GM21737 (cell line): ENCODE results near the gene RBM38.
A peak's percentile ranks its signal among the peaks of the same experiment; 100 is the strongest.

Experiments used
- ATAC-seq: cut with Tn5 transposase; IDR thresholded peaks from one replicate; pipeline ENCODE4 v1.9.1; 2021; ENCODE audit warnings: mild to moderate bottlenecking, moderate library complexity; ENCODE audit not compliant: unreplicated experiment

The RBM38 gene

DNA sequence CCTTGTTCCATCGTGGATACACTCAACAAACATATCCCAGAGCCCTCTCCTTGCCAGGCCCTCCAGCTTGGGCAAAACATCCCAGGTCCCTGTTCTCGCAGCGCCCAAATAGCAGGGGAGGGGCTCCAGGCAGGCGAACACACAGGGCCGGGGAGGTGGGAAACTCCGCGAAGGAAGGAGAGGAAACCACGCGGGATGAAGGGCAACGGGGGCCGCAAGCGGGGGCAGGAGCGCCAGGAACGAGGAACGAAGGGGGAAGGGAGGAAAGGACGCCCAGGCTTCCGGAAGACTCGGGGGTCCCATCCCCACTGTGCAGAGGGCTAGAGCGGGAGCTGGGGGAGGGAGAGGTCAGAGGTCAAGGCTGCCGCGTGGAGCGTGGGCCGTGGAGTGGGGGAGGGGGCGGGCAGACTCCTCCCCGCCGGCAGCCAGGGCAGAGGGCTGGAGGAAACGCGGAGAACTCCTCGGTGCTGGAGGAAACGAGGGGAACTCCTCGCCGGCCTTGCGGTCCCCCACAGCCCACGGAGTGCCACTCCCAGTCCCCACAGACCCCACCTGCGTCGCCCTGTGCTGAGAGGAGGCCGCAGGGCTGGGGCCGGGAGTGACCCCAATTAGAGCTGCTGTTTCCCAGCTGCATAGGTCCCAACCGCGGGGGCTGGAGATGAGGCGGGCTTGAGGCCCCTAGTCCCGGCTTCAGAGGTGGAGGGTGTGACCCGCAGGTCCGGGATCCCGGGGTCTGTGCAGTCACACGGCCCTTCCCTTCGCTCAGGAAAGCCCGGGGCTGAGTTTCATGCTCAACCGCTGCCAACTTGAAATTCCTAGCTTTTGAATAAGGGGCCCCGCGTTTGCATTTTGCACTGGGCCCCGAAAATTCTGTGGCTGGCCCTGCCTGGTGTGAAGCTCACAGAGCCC is 1.2 kb upstream of the RBM38 start:
- no peak for ATAC-seq

DNA sequence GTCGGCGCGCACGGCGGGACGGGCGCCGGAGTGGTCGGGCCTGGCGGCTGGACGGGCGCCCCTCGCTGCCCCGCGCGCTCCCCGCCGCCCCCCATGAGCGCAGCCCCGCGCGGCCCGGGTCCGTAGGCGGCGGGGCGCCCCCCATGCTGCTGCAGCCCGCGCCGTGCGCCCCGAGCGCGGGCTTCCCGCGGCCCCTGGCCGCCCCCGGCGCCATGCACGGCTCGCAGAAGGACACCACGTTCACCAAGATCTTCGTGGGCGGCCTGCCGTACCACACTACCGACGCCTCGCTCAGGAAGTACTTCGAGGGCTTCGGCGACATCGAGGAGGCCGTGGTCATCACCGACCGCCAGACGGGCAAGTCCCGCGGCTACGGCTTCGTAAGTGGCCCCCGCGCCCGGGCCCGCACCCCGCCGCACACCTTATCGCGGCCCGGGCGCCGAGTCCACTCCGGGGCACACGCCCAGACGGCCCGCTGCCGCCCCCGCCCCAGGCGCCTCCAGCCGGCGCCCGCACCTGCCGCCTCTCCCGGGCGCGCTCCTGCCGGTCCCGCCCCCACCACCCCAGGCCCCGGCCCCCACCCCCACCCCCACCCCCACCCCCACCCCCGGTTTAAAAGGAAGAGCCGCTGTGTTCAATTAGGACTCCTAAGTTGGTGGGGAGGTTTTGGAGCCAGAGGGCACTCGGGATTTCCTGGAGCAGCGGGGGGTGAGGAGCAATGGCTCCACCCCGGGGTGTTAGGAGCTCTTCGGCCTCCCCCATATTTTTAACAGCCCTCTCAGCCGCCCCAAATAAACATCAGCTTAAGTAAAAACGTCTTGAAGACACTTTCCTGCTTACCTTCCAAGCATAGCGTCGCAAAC is 474 bp downstream of the RBM38 start:
- ATAC-seq, result peak; percentile 11

DNA sequence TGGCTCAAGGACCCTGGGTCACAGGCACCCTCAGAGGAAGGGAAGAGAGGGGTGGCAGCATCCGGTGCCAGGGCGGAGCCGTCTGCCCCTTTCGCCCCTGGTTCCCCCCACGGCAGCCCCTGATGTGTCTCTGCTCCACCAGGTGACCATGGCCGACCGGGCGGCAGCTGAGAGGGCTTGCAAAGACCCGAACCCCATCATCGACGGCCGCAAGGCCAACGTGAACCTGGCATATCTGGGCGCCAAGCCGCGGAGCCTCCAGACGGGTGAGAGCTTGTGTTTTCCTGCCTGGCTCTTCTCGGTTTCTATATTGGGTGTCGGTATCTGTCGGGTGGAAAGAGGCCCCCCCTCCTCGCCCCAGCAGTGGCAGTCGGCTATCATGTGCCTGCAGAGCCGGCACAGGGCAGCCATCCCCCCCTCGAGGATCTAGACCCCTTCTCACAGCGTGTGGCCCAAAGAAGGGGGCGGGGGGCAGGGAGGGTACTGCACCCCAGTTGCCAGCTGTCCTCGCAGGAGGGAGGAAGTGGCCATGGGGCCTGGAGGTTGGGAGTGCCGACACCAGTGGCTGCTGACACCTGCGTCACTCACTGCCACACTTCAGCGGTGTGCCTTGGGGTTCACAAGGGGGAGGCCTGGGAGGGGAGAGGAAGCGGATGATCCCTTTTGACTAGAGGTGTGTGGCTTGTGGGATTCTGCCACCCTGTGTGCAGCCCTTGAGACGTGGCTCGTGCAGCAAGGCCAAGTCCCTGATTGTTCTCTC is 1.5 kb downstream of the RBM38 start:
- no peak for ATAC-seq

DNA sequence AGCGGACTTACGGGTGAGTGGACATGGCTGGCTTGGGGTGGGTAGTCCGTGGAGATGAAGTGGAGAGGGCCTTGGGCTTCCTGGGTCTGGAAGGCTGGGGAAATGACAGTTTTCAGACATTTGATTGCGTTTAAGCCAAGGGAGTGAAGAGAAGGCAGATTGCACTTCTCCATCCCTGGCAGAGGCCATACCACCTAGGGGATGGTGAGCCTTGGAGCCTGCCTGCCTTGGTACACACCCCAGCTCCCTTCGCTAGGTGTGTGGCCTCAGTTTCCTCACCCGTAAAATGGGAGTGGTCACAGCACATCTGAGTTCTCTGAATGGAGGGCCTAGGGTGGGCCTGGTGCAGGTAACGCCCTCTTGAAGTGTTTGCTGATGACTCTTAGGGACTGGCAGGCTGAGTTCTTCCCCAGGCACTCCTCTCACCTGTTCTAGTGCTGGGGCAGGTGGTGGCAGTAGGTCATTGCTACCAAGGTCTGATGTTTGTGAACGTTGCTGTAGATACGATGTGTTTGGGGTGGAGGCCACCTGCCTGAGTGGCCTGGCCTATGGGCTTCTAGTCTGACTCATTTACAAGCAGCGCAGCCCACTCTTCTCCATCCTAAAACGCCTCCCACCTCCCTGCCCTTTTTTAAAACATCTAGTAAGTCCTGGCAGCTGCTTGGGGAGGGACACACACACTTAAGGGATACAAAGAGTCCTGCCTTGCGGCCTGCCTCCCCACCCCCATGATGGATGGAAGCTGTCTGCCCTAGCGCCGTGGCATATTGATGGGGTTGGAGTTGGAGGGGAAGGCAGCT is 2.3 kb downstream of the RBM38 start:
- no peak for ATAC-seq

DNA sequence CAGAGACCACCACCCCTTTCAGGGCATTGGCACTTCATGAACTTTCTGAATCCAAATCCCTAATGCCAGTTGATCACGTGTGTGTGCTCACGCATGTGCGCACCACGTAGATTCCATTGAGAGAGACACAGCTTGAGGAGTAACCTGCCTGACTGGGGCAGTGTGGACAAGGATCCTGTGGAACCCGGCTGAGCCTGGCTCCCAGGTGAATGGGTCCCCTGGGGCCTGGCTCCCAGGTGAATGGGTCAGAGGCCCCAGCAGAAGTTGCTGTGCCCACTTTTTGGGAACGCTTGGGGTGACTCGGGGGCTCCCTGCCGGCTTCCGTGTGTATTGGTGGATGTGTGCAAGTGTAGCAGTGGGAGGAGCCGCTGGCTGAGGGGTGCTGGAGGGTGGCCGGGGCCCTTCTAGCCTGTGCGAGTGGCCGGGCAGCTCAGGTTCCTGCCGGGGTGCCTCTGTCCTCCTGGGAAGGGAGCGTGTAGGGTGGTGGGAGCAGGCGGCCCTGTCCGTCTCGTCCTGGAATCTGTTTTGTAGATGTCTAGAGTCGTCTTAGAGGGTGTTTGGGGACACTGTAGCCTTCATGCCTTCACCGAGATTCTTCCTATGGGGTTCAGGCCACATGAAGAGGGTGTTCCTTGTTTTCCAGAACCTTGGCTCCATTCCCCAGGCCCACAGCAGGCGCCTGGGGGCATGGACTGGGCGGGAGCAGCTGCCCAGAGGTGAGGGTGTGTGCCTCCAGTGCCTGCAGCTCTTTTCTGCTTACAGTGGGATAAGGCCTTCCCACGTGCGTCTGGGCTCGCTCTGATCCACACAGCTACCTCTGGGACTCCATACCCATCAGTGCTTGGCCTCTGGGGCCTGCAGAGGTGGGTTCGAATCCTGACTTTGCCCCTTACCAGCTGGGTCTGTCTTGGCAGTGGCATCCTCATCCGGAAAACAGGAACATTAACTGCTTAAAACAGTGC is 3.2 kb downstream of the RBM38 start:
- no peak for ATAC-seq

DNA sequence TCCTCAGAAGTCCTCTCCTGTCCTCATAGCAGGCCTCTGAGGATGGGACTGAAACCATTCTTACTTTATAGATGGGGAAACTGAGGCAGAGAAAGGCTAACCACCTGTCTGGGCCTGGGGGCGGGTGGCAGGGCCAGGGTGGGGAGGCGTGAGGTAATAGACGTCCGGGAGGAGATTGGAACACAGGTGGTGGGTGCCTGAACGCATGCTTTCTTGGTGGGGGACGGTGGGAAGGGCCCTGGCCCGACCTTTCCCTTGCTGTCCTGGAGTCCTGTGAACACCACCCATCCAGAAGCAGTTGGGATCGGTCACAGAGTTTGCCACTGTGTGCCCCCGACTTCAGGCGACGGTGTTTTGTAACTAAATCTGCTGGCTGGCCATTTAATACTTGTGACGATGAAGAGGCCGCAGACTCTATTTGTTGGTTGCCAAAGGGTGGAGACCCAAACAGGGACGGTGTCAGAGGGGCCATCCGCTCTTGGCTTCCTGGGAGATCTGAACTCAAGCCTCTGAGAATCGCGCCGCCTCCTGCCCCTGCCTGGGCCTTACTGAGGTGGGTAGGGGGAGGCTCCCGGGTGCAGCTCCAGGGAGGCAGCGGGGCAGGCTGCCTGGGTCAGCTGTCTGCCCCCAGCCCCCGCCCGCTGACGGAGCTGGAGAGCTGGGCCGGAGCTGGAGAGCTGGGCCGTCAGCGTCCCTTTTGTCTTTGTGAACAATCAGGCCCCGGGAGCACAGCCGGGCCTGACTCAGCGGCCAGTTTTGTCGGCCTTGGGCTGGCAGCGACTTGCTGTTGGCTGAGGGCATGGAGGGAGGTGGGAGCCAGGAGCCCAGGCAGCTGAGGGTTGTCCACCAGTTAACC is 4.1 kb downstream of the RBM38 start:
- no peak for ATAC-seq

DNA sequence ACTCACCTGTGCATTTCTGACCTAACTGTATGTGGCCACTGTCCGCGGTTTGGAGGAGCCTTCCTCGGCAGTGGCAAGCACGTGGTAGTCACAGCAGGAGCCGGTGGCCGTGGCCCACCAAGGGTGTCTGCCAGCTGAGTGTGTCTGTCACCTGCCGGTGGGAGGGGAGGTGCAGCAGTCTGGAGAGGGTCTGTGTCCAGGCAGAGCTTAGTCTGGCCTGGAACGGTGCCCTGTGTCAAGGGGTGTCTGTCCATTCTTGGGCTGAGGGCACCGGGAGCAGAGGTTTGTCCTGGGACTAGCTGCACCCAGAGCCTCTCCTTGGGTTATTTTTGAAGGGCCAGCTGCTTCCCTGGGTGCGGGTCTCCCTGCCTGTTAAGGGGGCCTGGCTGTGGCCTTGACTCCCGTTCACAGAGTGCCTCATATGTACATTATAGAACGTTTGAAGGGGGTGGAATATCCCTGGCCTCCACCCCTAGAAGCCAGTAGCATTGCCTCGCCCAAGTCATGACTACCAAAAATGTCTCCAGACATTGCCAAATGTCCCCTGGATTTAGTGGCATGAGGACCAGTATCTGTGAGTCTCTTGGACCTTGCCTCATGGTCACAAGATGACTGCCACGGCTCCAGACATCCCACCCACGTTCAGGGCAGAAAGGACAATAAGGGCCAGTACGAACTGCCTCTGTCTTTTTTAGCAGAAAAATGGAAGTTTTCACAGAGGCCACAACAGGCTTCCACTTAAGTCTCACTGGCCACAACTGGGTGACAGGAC is 5.2 kb downstream of the RBM38 start:
- no peak for ATAC-seq

DNA sequence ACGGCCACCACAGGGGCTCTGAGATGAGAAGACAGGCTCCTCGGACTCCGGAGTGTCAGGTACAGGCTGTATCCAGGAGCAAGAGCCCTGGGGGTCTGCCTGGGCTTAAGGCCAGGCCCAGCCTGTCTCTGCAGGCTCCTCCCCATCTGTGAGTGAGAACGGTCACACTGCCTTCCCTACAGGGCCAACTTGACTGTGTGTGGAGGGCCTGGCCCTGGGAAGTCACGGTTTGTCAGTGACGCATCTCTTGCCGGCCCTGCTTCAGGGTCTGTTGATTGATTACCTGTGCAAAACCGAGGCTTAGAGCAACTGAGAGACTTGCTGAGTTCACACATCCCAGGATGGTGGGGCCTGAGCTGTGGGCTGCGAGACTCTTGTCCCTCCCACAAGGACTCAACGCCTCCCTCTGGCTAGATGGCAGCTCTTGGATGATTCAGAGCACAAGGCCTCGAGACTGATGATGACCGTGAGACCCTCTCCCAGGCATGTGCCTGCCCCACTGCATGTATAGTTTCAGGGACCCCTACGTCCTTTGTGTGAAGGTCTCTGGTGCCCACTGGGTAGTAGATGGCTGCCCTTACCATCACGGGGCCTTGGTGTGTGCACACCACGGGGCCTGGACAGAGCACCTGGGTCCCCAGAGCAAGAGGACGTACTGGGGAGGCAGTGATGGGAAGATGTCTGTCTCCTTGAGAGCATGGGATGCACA is 5.9 kb downstream of the RBM38 start:
- no peak for ATAC-seq

DNA sequence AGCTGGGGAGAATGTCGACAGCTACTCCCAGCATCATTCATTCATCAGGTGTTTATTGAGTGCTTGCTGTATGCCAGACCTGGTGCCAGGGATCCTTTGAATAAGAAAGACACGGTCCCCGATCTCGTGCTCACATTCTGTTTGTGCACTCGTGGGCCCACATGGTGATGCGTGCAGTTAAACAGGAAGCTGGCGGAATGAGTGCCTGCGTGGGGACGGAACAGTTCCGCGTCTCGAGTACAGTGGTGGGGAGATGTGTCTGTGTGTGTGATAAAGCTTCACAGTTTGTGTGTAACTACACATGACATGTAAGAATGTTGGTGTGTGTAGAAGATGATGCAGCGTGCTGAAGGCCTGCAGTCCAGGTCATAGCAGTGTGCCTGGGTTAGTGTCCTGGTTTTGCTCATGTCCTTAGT is 6.5 kb downstream of the RBM38 start:
- peak; percentile 2 for ATAC-seq

DNA sequence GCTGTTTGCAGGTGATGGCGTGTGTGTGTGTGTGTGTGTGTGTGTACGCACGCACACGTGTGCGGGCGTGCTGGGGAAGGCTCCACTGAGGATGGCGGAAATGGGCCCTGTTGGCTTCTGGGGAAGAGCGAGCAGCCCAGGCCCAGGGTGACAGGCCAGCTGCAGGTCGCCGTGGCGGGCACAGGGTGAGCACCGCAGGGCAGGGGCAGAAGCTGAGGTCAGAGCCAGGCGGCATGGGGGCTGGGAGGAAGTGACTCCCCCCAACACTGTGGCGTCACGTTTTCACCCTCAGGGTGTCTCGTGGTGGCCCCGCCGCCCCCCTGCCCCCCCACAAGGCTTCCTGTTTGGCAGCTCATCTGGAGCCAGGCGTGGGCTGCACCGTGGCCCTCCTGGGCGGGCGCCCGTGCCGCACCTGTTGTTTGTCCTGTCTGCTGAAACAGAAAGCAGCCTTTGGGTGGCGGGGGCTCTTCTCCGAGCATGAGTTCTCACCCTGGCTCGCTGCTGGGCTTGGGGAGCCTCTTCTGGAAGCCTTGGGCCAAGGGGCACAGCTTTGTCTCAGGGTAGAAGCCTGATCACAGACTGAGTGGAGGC is 7.1 kb downstream of the RBM38 start:
- ATAC-seq, result peak; percentile 48

DNA sequence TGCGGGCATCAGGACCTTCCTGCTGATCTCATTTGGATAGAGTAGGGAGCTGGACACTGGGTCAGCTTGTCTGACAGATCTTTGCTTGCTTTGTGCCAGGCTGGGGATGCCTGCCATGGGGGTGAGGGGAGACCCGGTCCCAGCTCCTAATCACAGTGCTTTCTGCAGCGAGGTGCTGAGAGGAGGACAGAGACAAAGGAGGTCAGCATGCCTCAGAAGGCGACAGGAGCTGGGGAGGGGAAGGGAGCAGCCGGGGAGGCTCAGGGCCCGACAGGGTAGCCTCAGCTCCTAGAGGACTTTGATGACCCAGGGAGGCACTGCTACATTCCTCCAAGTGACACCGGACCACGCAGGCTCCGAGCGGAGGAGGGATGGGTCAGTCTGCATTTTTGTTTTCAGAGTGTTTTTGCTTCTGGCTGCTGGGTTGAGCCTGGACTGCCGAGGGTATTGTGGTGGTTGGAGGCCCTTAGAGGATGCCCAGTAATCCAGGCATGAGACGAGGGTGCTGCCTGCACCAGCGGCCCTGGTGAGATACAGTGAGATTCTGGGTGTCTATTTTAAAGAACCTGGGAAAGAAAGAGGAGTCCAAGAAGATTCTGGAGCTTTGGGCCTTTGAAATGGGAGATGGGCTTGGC is 7.8 kb downstream of the RBM38 start:
- ATAC-seq, result no peak

DNA sequence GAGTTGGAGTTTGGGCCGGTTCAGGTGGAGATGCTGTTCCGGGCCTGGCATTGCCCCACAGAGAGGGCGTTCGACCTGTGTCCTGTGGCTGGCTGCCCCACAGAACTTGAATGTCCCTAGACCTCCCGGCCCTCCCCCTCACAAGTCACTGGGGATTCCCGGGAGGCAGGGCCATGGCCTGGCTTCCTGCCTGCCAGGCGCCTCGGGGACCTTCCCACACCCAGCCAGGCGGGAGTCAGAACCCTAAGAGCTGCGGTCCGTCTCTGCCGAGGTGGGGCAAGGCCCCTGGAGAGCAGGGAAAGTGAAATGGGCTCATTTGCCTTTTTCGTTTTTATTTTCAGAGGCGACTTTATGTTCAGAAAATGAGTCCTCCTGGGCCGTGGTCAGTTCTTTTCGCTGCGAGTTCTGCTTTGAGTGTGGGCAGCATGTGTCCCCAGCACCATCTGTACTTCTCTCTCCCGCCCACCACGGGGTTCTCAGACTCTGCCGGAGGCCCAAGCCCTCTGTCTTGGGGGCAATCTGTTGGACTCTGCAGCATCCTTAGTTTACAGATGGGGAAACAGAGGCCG is 8.5 kb downstream of the RBM38 start:
- ATAC-seq, result peak; percentile 34

DNA sequence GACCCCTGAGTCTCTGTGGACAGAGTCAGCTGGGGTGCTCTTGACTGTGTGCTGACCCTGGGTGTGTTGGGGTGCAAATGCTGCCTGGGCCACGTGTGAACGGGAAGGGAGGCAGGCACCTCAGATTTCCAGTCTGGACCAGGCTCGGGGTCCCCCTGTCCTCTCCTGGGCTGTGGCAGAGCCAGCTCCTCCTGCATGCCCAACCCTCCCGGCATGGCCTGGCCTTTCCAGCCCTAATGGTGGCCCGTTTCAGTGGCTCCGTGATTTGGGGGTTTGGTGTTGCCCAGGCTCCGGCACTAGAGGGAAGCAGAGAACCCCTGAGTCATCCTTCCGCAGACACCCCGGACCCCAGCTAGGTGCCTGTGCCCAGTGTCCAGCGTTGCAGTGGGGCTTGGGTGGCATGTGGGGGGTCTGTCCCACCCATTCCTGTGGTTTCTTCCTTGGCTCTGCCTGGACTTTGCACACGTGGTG is 9.1 kb downstream of the RBM38 start:
- no peak for ATAC-seq

DNA sequence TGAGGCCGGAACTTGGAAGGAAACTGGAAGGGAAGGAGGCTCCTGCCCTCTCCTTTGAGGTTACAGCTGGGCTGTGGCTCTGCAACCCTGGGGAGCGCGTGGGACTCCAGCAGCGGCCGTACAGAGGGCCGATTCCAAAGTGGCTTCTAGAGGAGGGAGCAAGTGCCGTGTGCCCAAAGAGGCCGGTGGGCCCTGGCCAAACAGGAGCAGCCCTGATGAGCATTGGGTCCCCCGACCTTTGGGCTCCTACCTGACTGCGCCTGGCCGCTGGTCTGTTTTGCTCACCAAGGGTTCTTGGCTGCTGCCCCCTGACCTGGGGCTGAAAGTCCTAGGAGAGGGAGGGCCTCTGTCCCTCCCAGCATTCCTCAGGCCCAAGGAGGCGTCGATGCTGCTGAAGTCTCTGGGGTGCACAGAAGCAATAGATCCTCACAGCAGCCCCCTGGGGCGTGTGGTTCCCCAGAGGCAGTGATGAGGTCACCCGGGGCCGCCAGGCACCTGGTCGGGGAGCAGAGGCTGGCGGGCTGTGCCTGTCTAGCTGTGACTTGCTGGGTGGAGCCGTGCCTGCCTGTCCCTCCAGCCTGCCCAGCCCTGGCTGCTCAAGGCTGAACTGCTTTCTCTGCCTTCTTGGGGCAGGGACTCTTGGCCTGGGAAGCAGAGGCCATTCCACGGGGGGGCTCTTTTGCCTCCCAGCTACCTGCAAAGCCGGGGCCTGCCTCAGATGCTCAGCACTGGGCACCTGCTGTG is 9.8 kb downstream of the RBM38 start:
- ATAC-seq, result peak; percentile 19

DNA sequence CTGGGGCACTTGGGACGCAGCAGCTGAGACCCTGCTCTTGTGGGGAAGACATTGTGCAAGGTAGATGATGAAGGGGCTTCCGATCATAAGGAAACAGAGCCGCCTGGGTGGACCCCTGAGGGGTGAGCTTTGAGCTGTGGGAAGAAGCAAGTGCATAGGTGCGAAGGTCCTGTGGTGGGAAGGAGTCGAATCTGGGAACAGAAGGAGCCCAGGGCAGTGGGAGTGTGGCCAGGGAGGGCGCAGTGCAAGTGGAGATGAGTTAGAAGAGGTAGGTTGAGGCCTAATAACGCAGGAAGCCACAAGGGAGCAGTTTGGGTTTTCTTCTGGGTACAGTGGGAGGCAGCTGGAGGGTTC is 10.3 kb downstream of the RBM38 start:
- no peak for ATAC-seq
